Measurements from ENCODE around the gene PTPN14. TPM values are rescaled to one million over a fixed set of nuclear protein-coding genes. Genes with fewer than 3 reads are reported as not detected.
A peak's percentile ranks its signal among the peaks of the same experiment; 100 is the strongest.

PTPN14 gene
- total and polyA plus RNA-seq, 2 of the 4 experiments (the other 2 are of a cell fraction) = 21.5 to 31.7 TPM

GRCh38 chr1:214473862-214474261 is 77.5 kb downstream of the PTPN14 start:
- TF ChIP-seq POLR2A (IDR thresholded peaks at IDR 0.05; ENCODE audit: low read depth, low read length) = no peak
- no peak for TF ChIP-seq RCOR1 (IDR thresholded peaks at IDR 0.05; ENCODE audit: insufficient replicate concordance, low read length)
- TF ChIP-seq MAZ (IDR thresholded peaks at IDR 0.05; ENCODE audit: borderline replicate concordance, low read depth, low read length) = no peak
- no peak for TF ChIP-seq MAFK (IDR thresholded peaks at IDR 0.05; ENCODE audit: low read depth, low read length)
- no peak for TF ChIP-seq ELK1 (IDR thresholded peaks at IDR 0.05; ENCODE audit: borderline replicate concordance, low read depth, low read length)
- TF ChIP-seq FOS (IDR thresholded peaks at IDR 0.05; ENCODE audit: low read depth, low read length) = no peak
- TF ChIP-seq SMC3 (IDR thresholded peaks at IDR 0.05; ENCODE audit: low read depth, low read length) = no peak
- TF ChIP-seq CHD1 (IDR thresholded peaks at IDR 0.05; ENCODE audit: low read depth, low read length) = no peak
- TF ChIP-seq CEBPB (IDR thresholded peaks at IDR 0.05; ENCODE audit: low read depth, low read length) = no peak
- no peak for TF ChIP-seq RFX5 (IDR thresholded peaks at IDR 0.05; ENCODE audit: low read depth, low read length)
- TF ChIP-seq NFE2L2 (IDR thresholded peaks at IDR 0.05; ENCODE audit: low read depth, low read length) = no peak
- TF ChIP-seq USF2 (IDR thresholded peaks at IDR 0.05; ENCODE audit: low read depth, low read length) = no peak
- no peak for TF ChIP-seq BHLHE40 (IDR thresholded peaks at IDR 0.05; ENCODE audit: low read depth, low read length)
- no peak for TF ChIP-seq RAD21 (IDR thresholded peaks at IDR 0.05; ENCODE audit: low read length)
- no peak for TF ChIP-seq MXI1 (IDR thresholded peaks at IDR 0.05; ENCODE audit: borderline replicate concordance, low read depth, low read length)
- TF ChIP-seq, protein P1, sequence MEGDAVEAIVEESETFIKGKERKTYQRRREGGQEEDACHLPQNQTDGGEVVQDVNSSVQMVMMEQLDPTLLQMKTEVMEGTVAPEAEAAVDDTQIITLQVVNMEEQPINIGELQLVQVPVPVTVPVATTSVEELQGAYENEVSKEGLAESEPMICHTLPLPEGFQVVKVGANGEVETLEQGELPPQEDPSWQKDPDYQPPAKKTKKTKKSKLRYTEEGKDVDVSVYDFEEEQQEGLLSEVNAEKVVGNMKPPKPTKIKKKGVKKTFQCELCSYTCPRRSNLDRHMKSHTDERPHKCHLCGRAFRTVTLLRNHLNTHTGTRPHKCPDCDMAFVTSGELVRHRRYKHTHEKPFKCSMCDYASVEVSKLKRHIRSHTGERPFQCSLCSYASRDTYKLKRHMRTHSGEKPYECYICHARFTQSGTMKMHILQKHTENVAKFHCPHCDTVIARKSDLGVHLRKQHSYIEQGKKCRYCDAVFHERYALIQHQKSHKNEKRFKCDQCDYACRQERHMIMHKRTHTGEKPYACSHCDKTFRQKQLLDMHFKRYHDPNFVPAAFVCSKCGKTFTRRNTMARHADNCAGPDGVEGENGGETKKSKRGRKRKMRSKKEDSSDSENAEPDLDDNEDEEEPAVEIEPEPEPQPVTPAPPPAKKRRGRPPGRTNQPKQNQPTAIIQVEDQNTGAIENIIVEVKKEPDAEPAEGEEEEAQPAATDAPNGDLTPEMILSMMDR (conservative IDR thresholded peaks at IDR 0.05; ENCODE audit: low read depth, low read length) = no peak
- intact Hi-C loops (cut with micrococcal nuclease) = no loop called here
- Histone ChIP-seq H3K14ac (replicated peaks; ENCODE audit: low read depth, low read length) (no peak overlapping the region), H3K9ac (ENCODE audit: low read depth, low read length) (no peak overlapping the region), H3K4me2 (ENCODE audit: low read depth, low read length) (no peak overlapping the region), H4K8ac (ENCODE audit: low read depth in 2 of 2, low read length in 2 of 2) (peak overlapping the region; percentile 23 to 35; a peak in 2 of 4 replicates), H2AFZ (replicated peaks; ENCODE audit: low read length, poor library complexity) (no peak overlapping the region), H2BK120ac (ENCODE audit: low read depth, low read length) (no peak overlapping the region), H3K4me3 (ENCODE audit: insufficient read depth, low read depth, low read length) (no peak overlapping the region), H3K18ac (ENCODE audit: low read depth, low read length) (peak overlapping the region; percentile 44; the same call in 1 of the 2 replicates), H2BK15ac (ENCODE audit: low read depth, low read length) (peak overlapping the region; percentile 51; the same call in 1 of the 3 replicates), H3K36me3 (ENCODE audit: control insufficient read depth, insufficient read depth, low read length) (no peaks in the 10 kb centered on the region), H3K79me1 (ENCODE audit: low read depth in 1 of 2, low read length in 2 of 2) (peaks cover 42 to 78% of the 10 kb centered on the region in 2 experiments), H4K91ac (ENCODE audit: insufficient read depth, low read depth, low read length) (peak overlapping the region; percentile 60), H4K20me1 (ENCODE audit: insufficient read depth, low read length) (peaks cover 48% of the 10 kb centered on the region), H3K56ac (ENCODE audit: extremely low read depth, insufficient read depth, low read length) (no peak overlapping the region), H3K4me1 (ENCODE audit: control insufficient read depth, insufficient read depth, low read length) (peaks cover 21% of the 10 kb centered on the region), H3K9me3 (ENCODE audit: control insufficient read depth, insufficient read depth, low read length) (no peaks in the 10 kb centered on the region), H2AK5ac (ENCODE audit: low read depth, low read length) (0 out of 2 replicates have a peak overlapping the region, but pooled peaks have one; percentile 35), H3K9me1 (ENCODE audit: insufficient read depth, low read length) (peaks cover 18% of the 10 kb centered on the region), H3K27ac (ENCODE audit: insufficient read depth, low read length) (no peak overlapping the region), H2AK9ac (replicated peaks; ENCODE audit: low read depth, low read length, poor library complexity) (no peak overlapping the region), H3K4ac (ENCODE audit: low read depth, low read length) (no peak overlapping the region), H2BK5ac (ENCODE audit: low read depth, low read length, poor library complexity, severe bottlenecking) (peak overlapping the region; percentile 19), H2BK20ac (ENCODE audit: low read depth, low read length) (peak overlapping the region; percentile 30), H4K5ac (ENCODE audit: low read depth, low read length) (no peak overlapping the region), H3K27me3 (ENCODE audit: control insufficient read depth, insufficient read depth, low read length) (no peaks in the 10 kb centered on the region), H3K23ac (ENCODE audit: low read depth, low read length) (peak overlapping the region; percentile 86; the same call in 1 of the 2 replicates)
- no TSS peak for BruUV-seq (replicated peaks)
- dilution Hi-C loops (cut with HindIII; ENCODE audit: low sequenced_read_pairs, unreplicated experiment) = no loop called here
- ATAC-seq (ENCODE audit: low read depth) = no peak
- DNase-seq = no peak
- CTCF ChIA-PET = no interaction called here
- no CpG with 5 or more reads among the region's 2 CpGs for WGBS, 2 experiments (ENCODE audit: extremely low coverage in 2 of 2, insufficient read length in 1 of 2)
- in situ Hi-C loops (cut with MboI; ENCODE audit: low sequenced_read_pairs) = no loop called here
- POLR2A ChIA-PET (ENCODE audit: unreplicated experiment) = interaction anchor here (0.5 kb wide), 1 partner anchor 46 kb away, joined by 3 read pairs; no protein-coding TSS in a partner anchor

Data from IMR-90 (cell line).